ENCODE measurements around the gene OR13C9.
"Not testable (repeated sequence)": the region's sequence is repeated elsewhere in the genome, so short reads cannot be mapped to it uniquely, and the experiment has no call there.

OR13C9 gene, protein sequence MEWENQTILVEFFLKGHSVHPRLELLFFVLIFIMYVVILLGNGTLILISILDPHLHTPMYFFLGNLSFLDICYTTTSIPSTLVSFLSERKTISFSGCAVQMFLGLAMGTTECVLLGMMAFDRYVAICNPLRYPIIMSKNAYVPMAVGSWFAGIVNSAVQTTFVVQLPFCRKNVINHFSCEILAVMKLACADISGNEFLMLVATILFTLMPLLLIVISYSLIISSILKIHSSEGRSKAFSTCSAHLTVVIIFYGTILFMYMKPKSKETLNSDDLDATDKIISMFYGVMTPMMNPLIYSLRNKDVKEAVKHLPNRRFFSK

DNA sequence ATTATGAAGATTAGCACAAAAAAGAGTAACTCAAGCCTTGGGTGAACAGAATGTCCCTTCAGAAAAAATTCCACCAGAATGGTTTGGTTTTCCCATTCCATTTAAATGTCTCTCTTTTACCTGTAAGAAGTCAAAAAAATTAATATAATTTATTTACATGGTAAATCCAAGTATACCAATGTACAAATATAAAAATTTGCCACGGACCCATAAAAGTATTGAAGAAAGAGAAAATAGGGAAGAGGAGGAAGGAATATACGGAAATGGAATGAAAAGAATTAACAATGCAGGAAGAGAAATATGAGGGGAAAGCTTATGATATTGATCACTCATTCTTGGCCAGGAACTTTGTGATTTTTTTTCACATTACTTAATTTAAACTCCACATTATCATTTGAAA lies at the start of gene OR13C9:
TSS of gene OR13C9 (minus strand) at position 101 of the 400 bp plus-strand sequence. CDS start at position 101, 0 bp downstream.
- no peak for DNase-seq (ENCODE audit: low read depth, low spot score)

DNA sequence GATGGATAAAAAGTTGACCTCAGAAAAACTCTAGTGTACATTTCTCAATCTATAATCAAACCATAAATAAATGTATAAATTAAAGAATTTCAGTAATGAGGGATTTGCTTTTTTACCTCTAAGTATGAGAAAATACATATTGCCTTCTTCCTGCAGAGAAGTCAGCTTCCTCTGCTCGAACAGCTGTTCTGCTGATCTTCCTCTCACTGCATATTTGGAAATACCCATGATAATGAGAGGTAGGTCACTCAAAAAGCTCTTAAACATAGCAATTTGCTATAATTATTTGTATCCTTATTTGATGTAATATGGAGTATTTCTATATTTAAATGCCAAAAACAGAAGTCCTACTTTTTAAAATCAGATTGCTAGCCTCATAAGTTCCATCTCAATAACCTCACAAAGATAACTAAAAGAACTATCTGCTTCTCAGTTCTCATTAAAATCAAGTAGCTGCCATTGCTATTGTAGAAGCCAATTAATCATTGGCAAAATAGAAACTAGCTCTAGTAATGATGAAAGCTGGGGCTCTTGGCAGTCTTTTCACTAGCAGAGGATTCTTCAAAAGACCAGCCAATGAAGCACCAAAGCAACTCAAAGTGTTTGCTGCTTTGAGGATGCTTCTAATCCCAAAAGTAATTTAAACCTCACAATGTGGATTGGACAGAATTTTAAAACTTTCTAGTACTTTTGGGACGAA lies 40.6 kb upstream of the OR13C9 start:
- no peak for DNase-seq (ENCODE audit: low read depth, low spot score)

DNA sequence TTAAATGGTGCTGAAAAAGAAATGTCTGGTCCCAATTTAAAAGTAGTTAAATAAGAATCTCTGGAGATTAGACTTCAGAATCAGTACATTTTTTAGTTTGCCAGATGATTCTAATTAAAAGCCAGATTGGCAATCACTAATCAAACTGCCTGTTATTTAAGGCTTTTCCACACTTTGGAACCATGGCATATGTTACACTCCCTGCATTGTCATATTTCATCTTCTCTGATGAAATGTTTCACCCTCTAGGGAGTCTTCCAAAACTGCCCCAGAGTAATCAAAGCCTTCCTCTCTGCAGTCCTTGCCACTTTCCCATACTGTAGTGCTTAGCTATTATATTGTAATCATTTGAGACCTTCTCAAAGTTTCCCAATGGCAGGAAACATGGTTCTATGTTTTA lies 17.5 kb upstream of the OR13C9 start:
- DNase-seq (ENCODE audit: low read depth, low spot score), result no peak

DNA sequence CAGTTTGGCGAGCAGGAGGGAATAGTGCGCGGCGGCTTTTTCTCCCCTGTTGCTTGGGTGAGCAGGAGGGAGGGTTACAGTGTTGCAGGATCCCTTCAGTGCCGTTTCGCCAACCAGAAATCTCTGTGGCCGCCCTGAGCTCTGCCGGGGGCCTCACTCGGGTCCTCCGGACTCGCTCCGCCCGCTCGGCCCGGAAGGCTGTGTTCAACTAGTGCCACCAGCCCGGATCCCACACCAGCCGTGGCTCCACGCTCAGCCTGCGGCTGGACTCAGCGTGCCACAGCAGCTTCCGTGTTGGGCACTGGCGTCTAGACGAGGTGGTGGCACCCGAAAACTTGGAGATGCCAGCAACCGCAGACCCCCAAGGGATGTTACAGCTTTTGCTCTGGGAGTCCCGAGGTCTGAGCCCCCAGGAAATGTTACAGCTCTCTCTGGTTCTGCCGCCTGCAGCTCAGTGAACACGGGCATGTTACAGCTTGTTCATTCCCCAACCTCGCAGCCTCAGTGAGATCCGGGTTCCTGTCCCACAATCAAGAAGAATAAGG lies 16.0 kb upstream of the OR13C9 start:
- DNase-seq (ENCODE audit: low read depth, low spot score), result no peak

DNA sequence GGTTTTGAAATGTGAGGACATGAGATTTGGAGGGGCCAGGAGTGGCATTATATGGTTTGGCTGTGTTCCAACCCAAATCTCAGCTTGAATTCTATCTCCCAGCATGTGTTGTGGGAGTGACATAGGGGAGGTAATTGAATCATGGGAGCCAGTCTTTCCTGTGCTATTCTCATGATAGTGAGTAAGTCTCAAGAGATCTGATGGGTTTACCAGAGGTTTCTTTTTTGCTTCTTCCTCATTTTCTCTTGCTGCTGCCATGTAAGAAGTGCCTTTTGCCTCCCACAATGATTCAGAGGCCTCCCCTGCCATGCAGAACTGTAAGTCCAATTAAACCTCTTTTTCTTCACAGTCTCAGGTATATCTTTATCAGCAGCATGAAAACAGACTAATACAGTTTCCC lies 8.0 kb upstream of the OR13C9 start:
- not testable (repeated sequence) for DNase-seq (ENCODE audit: low read depth, low spot score)

DNA sequence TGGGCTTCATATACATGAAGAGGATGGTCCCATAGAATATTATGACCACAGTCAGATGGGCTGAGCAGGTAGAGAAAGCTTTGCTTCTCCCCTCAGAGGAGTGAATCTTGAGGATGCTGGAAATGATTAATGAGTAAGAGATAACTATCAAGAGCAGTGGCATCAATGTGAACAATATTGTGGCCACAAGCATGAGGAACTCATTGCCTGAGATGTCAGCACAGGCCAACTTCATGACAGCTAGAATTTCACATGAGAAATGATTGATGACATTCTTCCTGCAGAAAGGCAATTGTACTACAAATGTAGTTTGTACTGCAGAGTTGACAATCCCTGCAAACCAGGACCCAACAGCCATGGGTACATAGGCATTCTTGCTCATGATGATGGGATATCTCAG lies 586 bp downstream of the OR13C9 start:
- DNase-seq (ENCODE audit: low read depth, low spot score), result no peak

GRCh38 chr9:104611213-104611612 lies 6.8 kb downstream of the OR13C9 start:
- no peak for DNase-seq (ENCODE audit: low read depth, low spot score)

DNA sequence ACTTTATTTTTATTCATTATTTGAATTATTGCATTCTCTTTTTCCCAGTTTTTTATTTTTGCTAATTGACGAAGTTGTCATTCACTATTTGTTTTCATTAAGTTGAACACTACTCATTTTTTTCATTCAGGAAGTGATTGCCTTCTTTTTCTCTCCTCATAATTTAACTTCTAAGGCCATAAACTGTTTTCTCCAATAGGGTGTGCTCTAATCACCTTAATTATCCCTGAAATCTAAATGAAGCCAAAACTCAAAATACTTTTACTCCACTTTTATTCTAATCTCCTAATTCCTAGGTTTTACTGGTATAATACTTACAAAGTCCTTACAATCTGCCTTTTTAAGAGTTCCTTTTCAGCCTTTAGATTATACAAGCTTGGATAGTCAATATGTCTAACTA lies 9.7 kb downstream of the OR13C9 start:
- no peak for DNase-seq (ENCODE audit: low read depth, low spot score)

GRCh38 chr9:104606152-104606551 lies 11.9 kb downstream of the OR13C9 start:
- DNase-seq (ENCODE audit: low read depth, low spot score), result no peak

DNA sequence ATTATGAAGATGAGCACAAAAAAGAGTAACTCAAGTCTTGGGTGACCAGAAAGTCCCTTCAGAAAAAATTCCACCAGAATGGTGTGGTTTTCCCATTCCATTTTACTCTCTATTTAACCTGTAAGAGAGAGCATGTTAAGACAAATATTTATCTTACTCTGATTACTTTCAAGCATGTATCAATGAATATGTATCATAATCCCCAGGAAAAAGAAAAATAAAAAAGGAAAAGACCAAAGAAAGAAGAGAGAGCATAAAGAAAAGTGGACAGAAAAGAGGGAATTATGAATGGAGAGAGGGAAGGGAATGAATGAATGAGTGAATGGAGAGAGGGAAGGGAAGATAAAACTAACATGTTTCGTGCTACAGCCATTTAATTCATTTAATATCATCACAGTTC lies 12.5 kb downstream of the OR13C9 start, which contains the start of gene OR13C2:
TSS of gene OR13C2 (minus strand) at position 101 of the 400 bp plus-strand sequence. CDS start at position 101, 0 bp downstream.
- DNase-seq (ENCODE audit: low read depth, low spot score), result not testable (repeated sequence)

- DNase-seq (ENCODE audit: low read depth, low spot score), result no peak
Measured at GRCh38 chr9:104604801-104605200, 13.2 kb downstream of the OR13C9 start.

DNA sequence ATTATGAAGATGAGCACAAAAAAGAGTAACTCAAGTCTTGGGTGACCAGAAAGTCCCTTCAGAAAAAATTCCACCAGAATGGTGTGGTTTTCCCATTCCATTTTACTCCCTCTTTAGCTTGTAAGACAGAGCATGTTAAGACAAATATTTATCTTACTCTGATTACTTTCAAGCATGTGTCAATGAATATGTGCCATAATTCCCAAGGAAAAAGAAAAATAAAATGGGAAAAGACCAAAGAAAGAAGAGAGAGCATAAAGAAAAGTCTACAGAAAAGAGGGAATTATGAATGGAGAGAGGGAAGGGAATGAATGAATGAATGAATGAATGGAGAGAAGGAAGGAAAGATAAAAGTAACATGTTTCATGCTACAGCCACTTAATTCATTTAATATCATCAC lies 18.7 kb downstream of the OR13C9 start, which contains the start of gene OR13C5:
TSS of gene OR13C5 (minus strand) at position 101 of the 400 bp plus-strand sequence. CDS start at position 101, 0 bp downstream.
- DNase-seq (ENCODE audit: low read depth, low spot score), result not testable (repeated sequence)

DNA sequence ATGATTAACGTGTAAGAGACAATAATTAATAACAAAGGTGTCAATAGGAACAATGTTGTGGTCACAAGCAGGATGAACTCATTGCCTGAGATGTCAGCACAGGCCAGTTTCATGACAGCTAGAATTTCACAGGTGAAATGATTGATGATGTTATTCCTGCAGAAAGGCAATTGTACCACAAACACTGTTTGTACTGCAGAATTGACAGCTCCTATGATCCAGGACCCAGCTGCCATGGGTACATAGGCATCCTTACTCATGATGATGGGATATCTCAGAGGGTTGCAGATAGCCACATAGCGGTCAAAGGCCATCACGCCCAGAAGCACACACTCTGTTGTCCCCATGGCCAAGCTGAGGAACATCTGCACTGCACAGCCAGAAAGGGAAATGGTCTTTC lies 19.3 kb downstream of the OR13C9 start:
- DNase-seq (ENCODE audit: low read depth, low spot score), result not testable (repeated sequence)

DNA sequence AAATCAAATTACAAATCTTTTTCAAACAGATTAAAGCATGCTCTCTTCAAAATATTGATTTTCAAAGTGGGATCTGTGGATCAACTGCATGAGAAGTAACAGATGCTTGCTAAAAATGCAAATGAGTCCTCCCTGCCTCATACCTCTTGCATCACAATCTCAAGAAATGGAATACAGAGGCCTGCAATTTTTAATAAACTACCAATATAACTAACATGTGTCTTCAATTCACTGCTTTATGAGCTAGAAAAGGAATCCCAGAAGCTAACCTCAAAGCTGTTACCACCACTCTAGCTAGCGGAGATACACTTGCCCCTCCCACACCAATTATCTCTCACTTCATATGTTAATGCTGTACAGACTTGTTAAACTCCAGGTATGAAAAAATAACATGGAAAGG lies 28.4 kb downstream of the OR13C9 start:
- DNase-seq (ENCODE audit: low read depth, low spot score), result no peak

DNA sequence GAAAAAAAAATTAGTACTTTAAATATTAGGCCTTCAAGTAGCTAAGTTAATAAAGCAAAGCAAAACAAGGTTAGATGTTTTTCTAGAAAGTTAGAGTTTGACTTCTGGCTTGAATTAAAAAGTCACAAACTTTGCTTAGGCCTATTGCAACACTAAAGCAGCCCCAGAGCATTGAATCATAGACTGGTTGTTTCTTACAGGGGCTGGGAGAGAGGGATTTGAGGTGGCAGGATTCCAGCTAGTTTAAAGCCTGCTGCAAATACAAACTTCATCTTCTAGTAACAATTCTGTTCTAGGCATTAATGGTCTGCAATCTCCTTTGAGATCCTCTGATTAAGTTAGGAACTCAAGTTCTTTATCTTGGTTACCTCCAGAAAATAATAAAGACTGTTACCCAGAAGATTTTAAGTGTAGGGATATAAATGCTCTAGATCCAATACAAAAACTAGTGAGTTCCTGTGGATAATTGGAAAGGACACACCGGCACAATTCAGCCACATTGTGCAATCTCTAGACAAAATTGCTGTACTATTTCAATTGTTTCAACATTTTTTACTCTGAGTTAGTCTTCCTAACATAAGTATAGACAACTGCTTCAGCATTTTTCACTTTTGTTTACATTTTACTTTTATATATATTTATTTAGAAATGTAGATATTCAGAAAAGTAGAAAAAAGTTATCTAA lies 31.4 kb downstream of the OR13C9 start:
- no peak for DNase-seq (ENCODE audit: low read depth, low spot score)

DNA sequence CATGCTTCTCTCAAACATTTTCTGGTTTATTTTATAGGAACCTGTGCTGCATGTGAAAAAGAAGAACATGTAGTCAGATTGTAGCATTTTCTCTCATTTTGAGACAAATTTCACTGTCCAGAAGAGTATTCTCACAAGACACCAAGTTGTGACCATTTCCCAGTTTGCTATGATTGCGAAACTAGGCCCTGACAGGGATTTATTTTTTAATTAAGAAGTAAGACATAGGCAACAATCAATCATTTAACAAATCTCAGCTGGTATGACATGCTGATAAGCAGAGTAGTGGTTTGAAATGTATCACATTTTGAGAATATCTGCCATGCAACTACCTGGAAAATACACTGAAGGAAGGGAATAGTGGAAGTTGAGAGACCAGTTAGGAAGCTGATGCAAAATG lies 37.4 kb downstream of the OR13C9 start:
- DNase-seq (ENCODE audit: low read depth, low spot score), result no peak

DNA sequence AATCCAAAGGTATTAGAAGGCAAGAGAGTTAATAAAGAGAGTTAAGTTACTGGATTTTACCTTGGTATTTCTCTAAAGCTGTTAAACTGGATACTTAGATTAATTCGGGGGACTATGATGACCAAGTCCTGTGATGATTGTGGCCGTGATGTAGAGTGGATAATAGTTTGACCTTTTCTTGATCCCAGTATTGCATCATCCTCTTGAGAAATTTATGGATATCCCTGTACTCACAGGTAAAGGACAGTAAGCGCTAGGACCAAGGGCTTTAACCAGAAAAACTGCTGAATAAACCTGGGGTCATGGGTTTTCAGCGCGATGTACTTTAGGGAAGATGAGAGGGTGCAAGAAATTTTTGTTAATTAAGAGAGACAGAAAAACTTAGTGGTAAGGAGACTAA lies 40.7 kb downstream of the OR13C9 start:
- DNase-seq (ENCODE audit: low read depth, low spot score), result no peak

GRCh38 chr9:104575456-104575855 lies 42.5 kb downstream of the OR13C9 start:
- no peak for DNase-seq (ENCODE audit: low read depth, low spot score)

GRCh38 chr9:104572612-104573011 lies 45.4 kb downstream of the OR13C9 start:
- DNase-seq (ENCODE audit: low read depth, low spot score), result no peak

DNA sequence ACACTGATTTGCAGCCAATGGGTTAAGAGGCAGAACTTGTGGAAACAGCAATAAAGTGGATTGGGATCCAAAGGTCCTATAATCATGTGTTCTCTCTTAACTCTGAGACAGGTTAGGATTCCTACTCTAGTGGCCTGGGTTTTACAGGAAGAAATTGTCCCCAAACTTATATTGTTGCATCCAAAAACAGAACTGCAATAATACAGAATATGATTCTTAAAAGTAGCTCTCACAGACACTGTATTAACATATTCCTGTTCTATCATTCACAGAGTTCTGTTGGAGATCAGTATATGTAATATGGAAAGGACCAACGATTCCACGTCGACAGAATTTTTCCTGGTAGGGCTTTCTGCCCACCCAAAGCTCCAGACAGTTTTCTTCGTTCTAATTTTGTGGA lies 49.1 kb downstream of the OR13C9 start, which contains the start of gene OR13C8:
TSS of gene OR13C8 (plus strand) at position 301 of the 400 bp plus-strand sequence. CDS start at position 301, 0 bp downstream.
- DNase-seq (ENCODE audit: low read depth, low spot score), result no peak
